Muscle layer of colon (tissue), 2 donors: Measurements from ENCODE around the gene COL27A1.

Experiments used
- H3K27ac ChIP-seq: one replicate; pipeline ENCODE4 v1.7.0; 2013; ENCODE audit warnings: low read depth, mild to moderate bottlenecking, low read length, moderate library complexity
- H3K27me3 ChIP-seq, 2 donors: one replicate each; pipeline ENCODE4 v1.7.0; 2013; ENCODE audit warnings: low read length in 2 of 2, mild to moderate bottlenecking in 2 of 2; ENCODE audit not compliant: insufficient read depth in 2 of 2, control insufficient read depth in 1 of 2
- H3K36me3 ChIP-seq: one replicate; pipeline ENCODE4 v1.7.0; 2013; ENCODE audit warnings: mild to moderate bottlenecking, low read length; ENCODE audit not compliant: insufficient read depth
- H3K4me1 ChIP-seq: one replicate; pipeline ENCODE4 v1.7.0; 2013; ENCODE audit warnings: mild to moderate bottlenecking, low read length; ENCODE audit not compliant: insufficient read depth
- H3K4me3 ChIP-seq, 2 donors: one replicate each; pipeline ENCODE4 v1.7.0; 2013; ENCODE audit warnings: low read length in 2 of 2, low read depth in 1 of 2, mild to moderate bottlenecking in 1 of 2, moderate library complexity in 1 of 2
- H3K9ac ChIP-seq: one replicate; pipeline ENCODE4 v1.7.0; 2013; ENCODE audit warnings: low read length
- H3K9me3 ChIP-seq: one replicate; pipeline ENCODE4 v1.7.0; 2013; ENCODE audit warnings: mild to moderate bottlenecking, low read length
- donor health status: abdominal sarcoma.
- donor health status: Adenocarcinoma of cecum.

Gene COL27A1

GRCh38 chr9:114221706-114222465, 66.5 kb downstream of the COL27A1 start:
- H3K9ac ChIP-seq = no peak overlapping the region
- peaks cover 15% of the 10 kb centered on the region for H3K4me1 ChIP-seq
- H3K9me3 ChIP-seq = no peaks in the 10 kb centered on the region
- no peaks in the 10 kb centered on the region for H3K27me3 ChIP-seq
- no peak overlapping the region for H3K27ac ChIP-seq
- no peak overlapping the region for H3K4me3 ChIP-seq
- H3K36me3 ChIP-seq = no peaks in the 10 kb centered on the region

- H3K27me3 ChIP-seq = no peaks in the 10 kb centered on the region
- H3K27ac ChIP-seq = no peak overlapping the region
Measured at GRCh38 chr9:114223564-114224246, 68.4 kb downstream of the COL27A1 start.

GRCh38 chr9:114224247-114224610, 68.9 kb downstream of the COL27A1 start:
- H3K36me3 ChIP-seq = no peaks in the 10 kb centered on the region
- no peaks in the 10 kb centered on the region for H3K27me3 ChIP-seq
- H3K4me3 ChIP-seq = no peak overlapping the region
- H3K4me1 ChIP-seq = peaks cover 14% of the 10 kb centered on the region
- H3K9ac ChIP-seq = no peak overlapping the region
- no peak overlapping the region for H3K27ac ChIP-seq
- H3K9me3 ChIP-seq = no peaks in the 10 kb centered on the region

More at GRCh38 chr9:114223564-114224246, 68.4 kb downstream of the COL27A1 start:
- no peak overlapping the region for H3K4me3 ChIP-seq
- no peaks in the 10 kb centered on the region for H3K36me3 ChIP-seq
- H3K9ac ChIP-seq = no peak overlapping the region
- no peaks in the 10 kb centered on the region for H3K9me3 ChIP-seq
- H3K4me1 ChIP-seq = peaks cover 15% of the 10 kb centered on the region

- Histone ChIP-seq H3K9ac (no peak overlapping the region), H3K27ac (no peak overlapping the region), H3K4me3 (no peak overlapping the region), H3K4me1 (peaks cover 5% of the 10 kb centered on the region), H3K36me3 (no peaks in the 10 kb centered on the region), H3K27me3 (no peaks in the 10 kb centered on the region), H3K9me3 (no peaks in the 10 kb centered on the region)
Measured at GRCh38 chr9:114225561-114226212, 70.3 kb downstream of the COL27A1 start.

GRCh38 chr9:114226246-114227055, 71.1 kb downstream of the COL27A1 start:
- H3K9me3 ChIP-seq = no peaks in the 10 kb centered on the region
- peaks cover 5% of the 10 kb centered on the region for H3K4me1 ChIP-seq
- H3K9ac ChIP-seq = no peak overlapping the region
- H3K36me3 ChIP-seq = no peaks in the 10 kb centered on the region
- no peaks in the 10 kb centered on the region for H3K27me3 ChIP-seq
- no peak overlapping the region for H3K4me3 ChIP-seq
- H3K27ac ChIP-seq = no peak overlapping the region

- Histone ChIP-seq H3K27me3 (no peaks in the 10 kb centered on the region), H3K36me3 (no peaks in the 10 kb centered on the region), H3K27ac (no peak overlapping the region), H3K4me3 (no peak overlapping the region), H3K9me3 (no peaks in the 10 kb centered on the region), H3K4me1 (peaks cover 5% of the 10 kb centered on the region), H3K9ac (no peak overlapping the region)
Measured at GRCh38 chr9:114227288-114228015, 72.1 kb downstream of the COL27A1 start.

GRCh38 chr9:114228016-114228808, 72.9 kb downstream of the COL27A1 start:
- Histone ChIP-seq H3K9me3 (no peaks in the 10 kb centered on the region), H3K27me3 (no peaks in the 10 kb centered on the region), H3K4me3 (no peak overlapping the region), H3K36me3 (no peaks in the 10 kb centered on the region), H3K9ac (no peak overlapping the region), H3K4me1 (peaks cover 6% of the 10 kb centered on the region), H3K27ac (no peak overlapping the region)

- H3K36me3 ChIP-seq = no peaks in the 10 kb centered on the region
- H3K4me3 ChIP-seq = no peak overlapping the region
- no peaks in the 10 kb centered on the region for H3K27me3 ChIP-seq
- no peaks in the 10 kb centered on the region for H3K9me3 ChIP-seq
- H3K27ac ChIP-seq = no peak overlapping the region
- H3K4me1 ChIP-seq = peaks cover 17% of the 10 kb centered on the region
- no peak overlapping the region for H3K9ac ChIP-seq
Measured at GRCh38 chr9:114229295-114229694, 74.0 kb downstream of the COL27A1 start.

- no peak overlapping the region for H3K4me3 ChIP-seq
- H3K27ac ChIP-seq = no peak overlapping the region
- H3K27me3 ChIP-seq = no peaks in the 10 kb centered on the region
- peaks cover 21% of the 10 kb centered on the region for H3K4me1 ChIP-seq
- no peaks in the 10 kb centered on the region for H3K36me3 ChIP-seq
- H3K9me3 ChIP-seq = no peaks in the 10 kb centered on the region
- H3K9ac ChIP-seq = no peak overlapping the region
Measured at GRCh38 chr9:114230068-114230467, 74.7 kb downstream of the COL27A1 start.

- Histone ChIP-seq H3K9ac (no peak overlapping the region), H3K9me3 (no peaks in the 10 kb centered on the region), H3K27me3 (no peaks in the 10 kb centered on the region), H3K4me1 (peaks cover 21% of the 10 kb centered on the region), H3K4me3 (no peak overlapping the region), H3K36me3 (no peaks in the 10 kb centered on the region), H3K27ac (no peak overlapping the region)
Measured at GRCh38 chr9:114231273-114231672, 75.9 kb downstream of the COL27A1 start.
